ENCODE results near the gene PRH1.

PRH1 gene

DNA sequence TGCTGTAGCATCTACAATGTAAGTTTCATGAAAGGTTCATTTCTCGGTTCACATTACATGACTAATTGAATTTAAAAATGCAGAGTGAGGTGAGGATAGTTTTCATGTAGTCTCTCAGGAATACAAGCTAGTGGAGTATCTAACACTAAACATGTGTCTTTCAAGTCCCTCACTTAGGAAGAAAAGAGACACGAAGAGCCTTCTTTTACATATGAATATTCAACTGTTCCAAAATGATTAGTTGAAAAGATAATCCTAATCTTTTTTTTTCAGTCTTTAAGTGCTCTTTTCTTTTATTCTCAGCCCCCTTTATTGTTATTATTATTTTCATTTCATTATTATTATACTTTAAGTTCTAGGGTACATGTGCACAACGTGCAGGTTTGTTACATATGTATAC lies 45.6 kb downstream of the PRH1 start:
- DNase-seq: no peak

All from central memory CD4-positive, alpha-beta T cell (primary cell).